OCI-LY7 (cell line): ENCODE data around the gene ARGLU1.

Experiments
- EZH2phosphoT487 ChIP-seq: fragments of 200-600 bp; sonication (generic); IDR thresholded peaks from 2 replicates; pipeline ENCODE4 v1.6.1; 2018; ENCODE audit warnings: low read depth, borderline replicate concordance, mild to moderate bottlenecking, mixed run types, antibody characterized with exemption, low read length, moderate library complexity, mixed read lengths
- TF ChIP-seq, protein P1 (sequence below): fragments of 200-600 bp; sonication (generic); conservative IDR thresholded peaks from 2 replicates; pipeline ENCODE4 v1.5.1; 2014; ENCODE audit warnings: mild to moderate bottlenecking, antibody characterized with exemption, low read length, moderate library complexity, mixed read lengths

DNA sequence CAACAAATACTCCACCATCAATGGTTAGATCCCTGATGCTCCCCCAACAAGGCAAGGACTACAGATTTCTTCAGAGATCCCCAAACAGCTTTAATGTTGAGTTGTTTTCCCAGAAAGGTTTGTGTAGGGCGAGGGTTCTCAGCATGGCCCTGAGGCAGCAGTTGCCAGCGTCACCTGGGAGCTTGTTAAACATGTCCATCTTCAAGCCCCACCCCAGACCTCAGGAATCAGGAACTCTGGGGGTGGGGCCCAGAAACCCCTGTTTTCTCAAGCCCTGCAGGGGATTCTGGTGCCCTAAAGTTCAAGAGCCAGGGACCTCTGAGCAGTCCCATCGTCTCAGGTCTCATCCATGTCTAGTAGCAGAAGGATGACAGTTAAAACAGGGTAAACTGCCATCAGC lies 42.1 kb downstream of the ARGLU1 start:
- TF ChIP-seq, protein P1, sequence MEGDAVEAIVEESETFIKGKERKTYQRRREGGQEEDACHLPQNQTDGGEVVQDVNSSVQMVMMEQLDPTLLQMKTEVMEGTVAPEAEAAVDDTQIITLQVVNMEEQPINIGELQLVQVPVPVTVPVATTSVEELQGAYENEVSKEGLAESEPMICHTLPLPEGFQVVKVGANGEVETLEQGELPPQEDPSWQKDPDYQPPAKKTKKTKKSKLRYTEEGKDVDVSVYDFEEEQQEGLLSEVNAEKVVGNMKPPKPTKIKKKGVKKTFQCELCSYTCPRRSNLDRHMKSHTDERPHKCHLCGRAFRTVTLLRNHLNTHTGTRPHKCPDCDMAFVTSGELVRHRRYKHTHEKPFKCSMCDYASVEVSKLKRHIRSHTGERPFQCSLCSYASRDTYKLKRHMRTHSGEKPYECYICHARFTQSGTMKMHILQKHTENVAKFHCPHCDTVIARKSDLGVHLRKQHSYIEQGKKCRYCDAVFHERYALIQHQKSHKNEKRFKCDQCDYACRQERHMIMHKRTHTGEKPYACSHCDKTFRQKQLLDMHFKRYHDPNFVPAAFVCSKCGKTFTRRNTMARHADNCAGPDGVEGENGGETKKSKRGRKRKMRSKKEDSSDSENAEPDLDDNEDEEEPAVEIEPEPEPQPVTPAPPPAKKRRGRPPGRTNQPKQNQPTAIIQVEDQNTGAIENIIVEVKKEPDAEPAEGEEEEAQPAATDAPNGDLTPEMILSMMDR: no peak
- no peak for TF ChIP-seq EZH2phosphoT487
